Measurements from ENCODE around the gene CGB8. TPM values are rescaled to one million over a fixed set of nuclear protein-coding genes. Genes with fewer than 3 reads are reported as not detected.
"Not testable (repeated sequence)": the region's sequence is repeated elsewhere in the genome, so short reads cannot be mapped to it uniquely, and the experiment has no call there.

CGB8 gene
- not detected for total RNA-seq

DNA sequence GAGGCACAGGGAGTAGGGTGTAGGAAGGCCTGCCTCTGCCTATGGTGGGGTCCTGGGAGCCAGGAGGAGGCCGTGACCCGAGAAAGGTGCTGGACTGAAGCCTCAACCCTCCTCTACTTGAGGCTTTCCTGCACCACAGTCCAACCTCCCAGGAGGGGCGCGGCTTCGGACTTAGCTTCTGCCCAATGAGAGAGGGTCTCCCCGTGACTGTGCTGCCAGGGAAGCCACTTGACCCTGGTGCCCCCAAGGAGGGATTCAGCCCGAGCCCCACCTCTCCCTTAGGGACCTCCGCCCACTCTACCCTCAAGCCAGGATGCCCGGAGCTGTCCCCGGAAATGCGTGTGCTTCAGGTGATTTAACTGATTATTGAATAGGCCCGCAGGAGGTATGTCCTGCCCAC is at the start of gene CGB8:
Gene CGB8 (minus strand): TSS at position 101 of the 400 bp plus-strand sequence. CDS start 372 bp downstream, outside the sequence.
- POLR2A ChIA-PET, CTCF ChIA-PET: not testable (repeated sequence)

GRCh38 chr19:49097453-49098288 is 48.8 kb upstream of the CGB8 start:
- CTCF ChIA-PET = interaction anchor here (0.5 to 3.1 kb wide), 24 partner anchors 9 to 1312 kb away, joined by 3 to 38 read pairs (median 4); partner anchors contain the start of gene LIN7B

GRCh38 chr19:49094505-49095482 is 45.9 kb upstream of the CGB8 start:
- ChIA-PET CTCF (interaction anchor here (1.0 to 1.6 kb wide), 4 partner anchors 11 to 35 kb away, joined by 3 to 4 read pairs (median 4); no protein-coding TSS in a partner anchor), POLR2A (interaction anchor here (0.7 to 1.3 kb wide), 2 partner anchors 39 to 1949 kb away, joined by 3 to 6 read pairs; no protein-coding TSS in a partner anchor)

More at GRCh38 chr19:49097453-49098288, 48.8 kb upstream of the CGB8 start:
- POLR2A ChIA-PET = interaction anchor here (0.6 kb wide), 1 partner anchor 47 kb away, joined by 4 read pairs; no protein-coding TSS in a partner anchor

GRCh38 chr19:49092686-49093085 is 43.8 kb upstream of the CGB8 start:
- POLR2A ChIA-PET = no interaction called here
- CTCF ChIA-PET = interaction anchor here (1.1 kb wide), 1 partner anchor 25 kb away, joined by 3 read pairs; no protein-coding TSS in a partner anchor

DNA sequence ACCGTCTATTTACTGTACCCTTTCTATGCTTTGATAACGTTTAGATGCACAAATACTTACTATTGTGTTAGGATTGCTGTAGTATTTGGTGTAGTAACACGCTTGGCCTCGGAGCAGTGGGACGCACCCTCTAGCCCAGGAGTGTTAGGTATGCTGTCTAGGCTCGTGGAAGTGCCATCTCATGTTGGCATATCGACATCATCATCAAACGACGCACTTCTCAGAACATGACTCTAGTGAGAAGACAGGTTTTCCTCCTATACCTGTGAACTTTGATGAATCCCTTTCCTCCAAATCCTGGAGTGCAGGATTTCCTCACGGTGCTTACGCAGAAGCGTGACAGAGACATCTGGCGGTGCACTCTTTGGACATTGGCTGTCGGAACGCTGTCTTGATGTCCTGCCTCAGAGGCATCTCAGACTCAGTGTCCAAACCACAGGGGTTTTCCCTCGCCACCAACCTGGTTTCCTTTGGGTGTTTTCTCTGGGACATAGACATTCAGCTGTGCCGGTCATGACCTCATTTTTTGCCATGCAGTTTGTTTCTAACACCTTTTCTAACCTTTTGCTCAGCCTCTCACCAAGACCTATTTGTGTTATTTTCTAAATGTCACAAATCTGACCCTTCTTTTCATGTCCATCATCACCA is 42.6 kb upstream of the CGB8 start:
- ChIA-PET CTCF (interaction anchor here (0.7 to 1.1 kb wide), 2 partner anchors 27 to 215 kb away, joined by 3 read pairs; no protein-coding TSS in a partner anchor), POLR2A (interaction anchor here (0.6 kb wide), 1 partner anchor 49 kb away, joined by 3 read pairs; no protein-coding TSS in a partner anchor)

- POLR2A ChIA-PET = interaction anchor here (1.2 kb wide), 1 partner anchor 27 kb away, joined by 3 read pairs; no protein-coding TSS in a partner anchor
- CTCF ChIA-PET = interaction anchor here (0.6 to 2.5 kb wide), 6 partner anchors 12 to 375 kb away, joined by 3 to 9 read pairs (median 3); partner anchors contain the start of gene LIN7B
Observed at GRCh38 chr19:49086296-49086695, 37.4 kb upstream of the CGB8 start.

DNA sequence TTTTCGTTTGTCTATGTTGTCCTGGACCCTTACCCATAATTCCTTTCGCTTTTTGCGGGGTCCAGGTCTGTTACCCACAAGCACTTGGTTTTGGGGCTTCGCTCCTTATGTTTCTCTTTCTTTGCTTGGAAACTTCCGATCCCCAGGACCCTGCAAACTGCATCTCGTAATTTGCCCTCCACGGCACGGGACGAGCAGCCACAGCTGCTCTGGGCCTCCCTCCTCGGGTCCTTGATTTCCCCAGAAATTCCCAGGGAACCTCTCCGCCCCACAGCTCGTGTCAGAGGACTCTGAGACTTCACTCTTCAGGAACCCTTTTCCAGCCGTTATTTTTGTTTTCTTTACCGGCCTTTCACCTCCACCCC is 36.9 kb upstream of the CGB8 start:
- POLR2A ChIA-PET = interaction anchor here (1.2 kb wide), 1 partner anchor 28 kb away, joined by 3 read pairs; no protein-coding TSS in a partner anchor
- CTCF ChIA-PET = interaction anchor here (0.9 to 2.5 kb wide), 3 partner anchors 12 to 113 kb away, joined by 3 to 9 read pairs (median 3); partner anchors contain the start of gene LIN7B

GRCh38 chr19:49085020-49085867 is 36.3 kb upstream of the CGB8 start, which contains the start of gene SNRNP70:
TSS of gene SNRNP70 (plus strand) at chr19:49085451. CDS start at chr19:49086415, 964 bp downstream.
- CTCF ChIA-PET = interaction anchor here (2.5 kb wide), 1 partner anchor 13 kb away, joined by 9 read pairs; no protein-coding TSS in a partner anchor
- POLR2A ChIA-PET = interaction anchor here (1.2 kb wide), 1 partner anchor 28 kb away, joined by 3 read pairs; no protein-coding TSS in a partner anchor

DNA sequence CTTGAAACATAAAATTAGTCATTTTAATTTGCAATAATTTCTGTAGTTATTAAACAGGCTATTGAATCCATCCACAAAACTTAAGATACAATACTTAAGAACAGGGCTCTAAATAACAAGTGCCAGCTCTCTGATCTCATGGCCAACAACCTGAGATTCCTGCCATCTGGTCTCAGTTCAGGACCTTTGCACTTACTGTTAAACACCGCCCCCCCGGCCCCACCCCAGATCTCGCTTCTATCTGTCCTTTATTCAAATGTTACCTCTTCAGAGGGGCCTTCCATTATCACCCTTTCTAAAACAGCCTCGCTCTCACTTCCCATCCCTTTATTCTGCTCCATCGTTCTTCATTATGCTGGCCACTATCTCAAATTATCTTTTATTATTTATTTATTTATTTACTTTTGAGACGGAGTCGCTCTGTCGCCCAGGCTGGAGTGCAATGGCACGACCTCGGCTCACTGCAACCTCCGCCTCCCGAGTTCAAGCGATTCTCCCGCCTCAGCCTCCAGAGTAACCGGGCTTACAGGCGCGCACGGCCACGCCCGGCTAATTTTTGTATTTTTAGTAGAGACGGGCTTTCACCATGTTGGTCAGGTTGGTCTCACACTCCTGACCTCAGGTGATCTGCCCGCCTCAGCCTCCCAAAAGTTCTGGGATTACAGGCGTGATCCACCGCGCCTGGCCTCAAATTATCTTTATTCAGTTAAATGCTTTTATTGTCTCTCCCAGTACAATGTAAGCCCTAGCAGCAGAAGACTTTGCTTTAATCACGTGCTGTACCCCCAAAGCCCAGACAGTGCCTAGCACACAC is 35.5 kb upstream of the CGB8 start:
- ChIA-PET CTCF (no interaction called here), POLR2A (interaction anchor here (0.7 kb wide), 2 partner anchors 29 to 89 kb away, joined by 4 to 9 read pairs; no protein-coding TSS in a partner anchor)

- CTCF ChIA-PET = no interaction called here
- POLR2A ChIA-PET = no interaction called here
Observed at GRCh38 chr19:49081273-49081672, 32.4 kb upstream of the CGB8 start.

- ChIA-PET POLR2A (no interaction called here), CTCF (interaction anchor here (1.2 kb wide), 1 partner anchor 17 kb away, joined by 4 read pairs; no protein-coding TSS in a partner anchor)
Observed at GRCh38 chr19:49080392-49080791, 31.5 kb upstream of the CGB8 start.

DNA sequence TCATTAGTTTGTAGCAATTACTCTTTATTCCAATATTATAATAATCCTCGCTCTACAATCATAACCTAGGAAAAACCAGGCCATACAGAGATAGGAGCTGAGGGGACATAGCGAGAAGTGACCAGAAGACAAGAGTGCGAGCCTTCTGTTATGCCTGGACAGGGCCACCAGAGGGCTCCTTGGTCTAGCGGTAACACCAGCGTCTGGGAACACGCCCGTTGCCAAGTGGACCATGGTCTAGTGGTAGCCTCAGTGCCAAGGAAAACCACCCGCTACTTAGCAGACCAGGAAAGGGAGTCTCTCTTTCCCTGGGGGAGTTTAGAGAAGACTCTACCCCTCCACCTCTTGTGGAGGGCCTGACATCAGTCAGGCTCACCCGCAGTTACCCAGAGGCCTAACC is 26.0 kb upstream of the CGB8 start:
- POLR2A ChIA-PET = not testable (repeated sequence)
- CTCF ChIA-PET = interaction anchor here (1.0 kb wide), 1 partner anchor 123 kb away, joined by 4 read pairs; no protein-coding TSS in a partner anchor

- POLR2A ChIA-PET = no interaction called here
- CTCF ChIA-PET = interaction anchor here (0.7 to 1.6 kb wide), 5 partner anchors 18 to 156 kb away, joined by 3 to 4 read pairs (median 3); no protein-coding TSS in a partner anchor
Observed at GRCh38 chr19:49073514-49074378, 24.8 kb upstream of the CGB8 start.

- ChIA-PET POLR2A (no interaction called here), CTCF (no interaction called here)
Observed at GRCh38 chr19:49071860-49072547, 23.1 kb upstream of the CGB8 start.

- ChIA-PET POLR2A (no interaction called here), CTCF (interaction anchor here (0.7 to 2.1 kb wide), 3 partner anchors 25 to 128 kb away, joined by 3 to 5 read pairs (median 4); partner anchors contain the start of gene RUVBL2)
Observed at GRCh38 chr19:49070416-49070815, 21.5 kb upstream of the CGB8 start.
